IgD-negative memory B cell (primary cell): ENCODE data around the gene FAM47C. TPM values are rescaled to one million over a fixed set of nuclear protein-coding genes. Genes with fewer than 3 reads are reported as not detected.
"Not testable (repeated sequence)": the region's sequence is repeated elsewhere in the genome, so short reads cannot be mapped to it uniquely, and the experiment has no call there.

Experiments
- H3K27ac Mint-ChIP-seq, 3 donors: one replicate each; pipeline ENCODE4 v1.8.0; 2020 to 2022; ENCODE audit warnings: mild to moderate bottlenecking in 3 of 3, mixed read lengths in 3 of 3, moderate library complexity in 1 of 3
- H3K27me3 Mint-ChIP-seq: one replicate; pipeline ENCODE4 v1.8.0; 2021; ENCODE audit warnings: mixed read lengths
- H3K36me3 Mint-ChIP-seq: one replicate; pipeline ENCODE4 v1.8.0; 2020; ENCODE audit warnings: mild to moderate bottlenecking, mixed read lengths
- H3K4me1 Mint-ChIP-seq, 3 donors: one replicate each; pipeline ENCODE4 v1.8.0; 2020 to 2022; ENCODE audit warnings: mixed read lengths in 3 of 3, mild to moderate bottlenecking in 1 of 3
- H3K4me3 Mint-ChIP-seq, 4 donors: one replicate each; pipeline ENCODE4 v1.8.0; 2020 to 2022; ENCODE audit warnings: mild to moderate bottlenecking in 4 of 4, mixed read lengths in 4 of 4, moderate library complexity in 3 of 4
- H3K9me3 Mint-ChIP-seq, 3 donors: one replicate each; pipeline ENCODE4 v1.8.0; 2020 to 2021; ENCODE audit warnings: mixed read lengths in 3 of 3, mild to moderate bottlenecking in 1 of 3
- polyA plus RNA-seq: library from polyadenylated mRNA; unstranded; fragments of 300-500 nt; fragmentation: Illumina TruSeq; gene quantifications from one replicate; pipeline ENCODE4 v1.2.3, GENCODE V29; 2021

FAM47C gene
- not detected for polyA plus RNA-seq

GRCh38 chrX:37008182-37008581, at the start of gene FAM47C:
TSS of gene FAM47C (plus strand) at chrX:37008366. CDS start at chrX:37008411, 45 bp downstream.
- H3K4me3 Mint-ChIP-seq = not testable (repeated sequence)

GRCh38 chrX:36961590-36961989, 46.6 kb upstream of the FAM47C start:
- Mint-ChIP-seq H3K27ac (no peak overlapping the region), H3K4me3 (no peak overlapping the region), H3K27me3 (peaks cover 11% of the 10 kb centered on the region), H3K4me1 (no peaks in the 10 kb centered on the region), H3K9me3 (peaks cover 0 to 3% (median 2%) of the 10 kb centered on the region in 3 donors), H3K36me3 (no peaks in the 10 kb centered on the region)

More at GRCh38 chrX:37008182-37008581, at the start of gene FAM47C:
- not testable (repeated sequence) for H3K4me1 Mint-ChIP-seq, H3K27me3 Mint-ChIP-seq, H3K36me3 Mint-ChIP-seq, H3K9me3 Mint-ChIP-seq, H3K27ac Mint-ChIP-seq

GRCh38 chrX:36963069-36963808, 44.9 kb upstream of the FAM47C start:
- Mint-ChIP-seq H3K27ac (no peak overlapping the region), H3K9me3 (peaks cover 2 to 6% (median 2%) of the 10 kb centered on the region in 3 donors), H3K4me1 (no peaks in the 10 kb centered on the region), H3K36me3 (no peaks in the 10 kb centered on the region), H3K27me3 (peaks cover 6% of the 10 kb centered on the region), H3K4me3 (no peak overlapping the region)

GRCh38 chrX:36963852-36964251, 44.3 kb upstream of the FAM47C start:
- Mint-ChIP-seq H3K4me1 (peaks cover 0 to 2% (median 0%) of the 10 kb centered on the region in 3 donors), H3K9me3 (peaks cover 0 to 6% (median 0%) of the 10 kb centered on the region in 3 donors), H3K36me3 (no peaks in the 10 kb centered on the region), H3K4me3 (no peak overlapping the region), H3K27me3 (peaks cover 2% of the 10 kb centered on the region), H3K27ac (no peak overlapping the region)

DNA sequence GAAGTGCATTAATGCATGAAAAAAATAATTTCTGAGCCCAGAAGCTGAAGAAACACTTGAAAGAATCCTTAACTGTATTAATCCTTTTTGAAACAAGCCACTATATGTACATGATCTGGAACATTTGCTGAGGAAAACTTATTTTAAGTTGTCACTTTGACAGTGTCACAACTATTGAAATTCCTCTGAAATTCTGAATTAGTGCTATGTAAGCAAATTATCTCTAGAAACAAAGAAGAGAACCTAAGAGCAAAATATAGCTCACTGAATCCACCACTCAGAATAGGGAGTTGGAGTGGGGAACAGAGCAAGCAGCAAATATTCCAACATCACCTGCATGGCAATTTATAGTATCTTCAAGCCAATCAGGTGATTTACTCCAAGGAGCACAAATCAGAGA, 34.6 kb upstream of the FAM47C start:
- no peaks in the 10 kb centered on the region for H3K36me3 Mint-ChIP-seq
- peaks cover 0 to 2% (median 0%) of the 10 kb centered on the region in 3 donors for H3K4me1 Mint-ChIP-seq
- no peak overlapping the region for H3K4me3 Mint-ChIP-seq
- peaks cover 0 to 2% (median 0%) of the 10 kb centered on the region in 3 donors for H3K9me3 Mint-ChIP-seq
- peaks cover 1% of the 10 kb centered on the region for H3K27me3 Mint-ChIP-seq
- H3K27ac Mint-ChIP-seq = no peak overlapping the region

DNA sequence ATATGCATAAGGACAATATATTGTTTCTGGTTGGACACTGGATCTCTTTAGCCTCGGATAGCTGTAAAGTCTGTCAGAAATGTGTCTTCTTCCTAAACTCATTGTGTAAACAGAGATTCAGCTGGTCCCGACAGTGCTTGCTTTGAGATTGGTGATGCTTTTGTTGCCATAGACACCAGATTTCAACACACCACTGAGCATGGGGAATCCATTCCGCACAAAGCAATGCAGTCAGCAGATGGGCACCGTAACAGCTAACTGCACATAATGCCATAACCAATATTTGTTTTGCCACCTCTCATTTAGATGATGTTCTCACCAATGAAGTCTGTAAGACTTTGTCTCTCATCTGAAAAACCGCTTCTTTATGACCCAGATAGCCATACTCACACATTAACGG, 33.3 kb upstream of the FAM47C start:
- Mint-ChIP-seq H3K27me3 (peaks cover 1% of the 10 kb centered on the region), H3K27ac (no peak overlapping the region), H3K9me3 (peaks cover 0 to 2% (median 0%) of the 10 kb centered on the region in 3 donors), H3K4me1 (no peaks in the 10 kb centered on the region), H3K36me3 (no peaks in the 10 kb centered on the region), H3K4me3 (no peak overlapping the region)

DNA sequence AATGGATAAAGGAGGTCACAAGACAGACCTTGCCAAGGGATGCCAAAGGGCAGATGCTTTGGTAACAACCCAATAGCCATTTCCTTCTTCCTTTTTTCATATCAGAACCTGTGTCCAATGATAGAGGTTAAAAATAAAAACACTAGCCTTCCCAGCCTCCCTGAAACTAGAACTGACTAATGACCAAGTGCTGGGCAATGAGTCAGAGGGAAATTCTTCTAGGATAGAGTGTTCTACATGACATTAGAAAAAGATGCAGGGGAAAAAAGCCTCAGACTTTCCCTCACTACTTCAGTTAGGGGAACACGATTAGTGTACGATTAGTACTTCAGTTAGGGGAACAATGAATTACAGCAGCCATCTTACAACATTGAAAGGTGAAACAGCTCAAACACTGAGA, 29.3 kb upstream of the FAM47C start:
- no peaks in the 10 kb centered on the region for H3K36me3 Mint-ChIP-seq
- H3K27ac Mint-ChIP-seq = no peak overlapping the region
- H3K27me3 Mint-ChIP-seq = peaks cover 6% of the 10 kb centered on the region
- H3K9me3 Mint-ChIP-seq = peaks cover 0 to 6% (median 3%) of the 10 kb centered on the region in 3 donors
- no peak overlapping the region for H3K4me3 Mint-ChIP-seq
- H3K4me1 Mint-ChIP-seq = no peaks in the 10 kb centered on the region

GRCh38 chrX:36983831-36984230, 24.3 kb upstream of the FAM47C start:
- H3K4me3 Mint-ChIP-seq = no peak overlapping the region
- H3K36me3 Mint-ChIP-seq = no peaks in the 10 kb centered on the region
- H3K27ac Mint-ChIP-seq = no peak overlapping the region
- H3K4me1 Mint-ChIP-seq = peaks cover 0 to 2% (median 0%) of the 10 kb centered on the region in 3 donors
- peaks cover 1 to 8% (median 3%) of the 10 kb centered on the region in 3 donors for H3K9me3 Mint-ChIP-seq
- H3K27me3 Mint-ChIP-seq = peaks cover 9% of the 10 kb centered on the region

- H3K9me3 Mint-ChIP-seq, H3K27me3 Mint-ChIP-seq: not testable (repeated sequence)
- peak overlapping the region in 1 of 4 donors; percentile 39 for H3K4me3 Mint-ChIP-seq
Measured at GRCh38 chrX:36985416-36986209, 22.6 kb upstream of the FAM47C start.

DNA sequence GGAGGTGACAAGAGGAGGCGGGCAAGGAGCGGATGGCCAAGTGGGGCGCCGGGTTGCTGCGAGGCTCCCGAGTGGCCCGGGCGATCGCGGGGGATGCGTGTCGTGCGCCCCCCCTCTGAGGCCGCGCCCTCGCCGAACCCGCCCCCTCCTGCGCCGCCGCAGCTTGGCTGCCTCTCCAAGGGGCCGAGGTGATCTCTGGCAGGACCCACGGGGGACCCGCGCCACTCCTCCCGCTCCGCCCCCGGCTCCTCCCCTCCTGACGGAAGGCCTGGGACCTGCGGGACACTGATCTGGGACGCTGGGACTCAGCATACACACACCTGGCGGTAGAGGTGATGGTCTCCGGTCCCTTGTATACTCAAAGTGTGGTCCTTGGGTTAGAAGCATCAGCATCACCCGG, 21.9 kb upstream of the FAM47C start:
- Mint-ChIP-seq H3K4me3 (no peak overlapping the region), H3K36me3 (no peaks in the 10 kb centered on the region), H3K4me1 (peaks cover 0 to 2% (median 0%) of the 10 kb centered on the region in 3 donors)

More at GRCh38 chrX:36985416-36986209, 22.6 kb upstream of the FAM47C start:
- H3K27ac Mint-ChIP-seq, H3K36me3 Mint-ChIP-seq, H3K4me1 Mint-ChIP-seq: not testable (repeated sequence)

DNA sequence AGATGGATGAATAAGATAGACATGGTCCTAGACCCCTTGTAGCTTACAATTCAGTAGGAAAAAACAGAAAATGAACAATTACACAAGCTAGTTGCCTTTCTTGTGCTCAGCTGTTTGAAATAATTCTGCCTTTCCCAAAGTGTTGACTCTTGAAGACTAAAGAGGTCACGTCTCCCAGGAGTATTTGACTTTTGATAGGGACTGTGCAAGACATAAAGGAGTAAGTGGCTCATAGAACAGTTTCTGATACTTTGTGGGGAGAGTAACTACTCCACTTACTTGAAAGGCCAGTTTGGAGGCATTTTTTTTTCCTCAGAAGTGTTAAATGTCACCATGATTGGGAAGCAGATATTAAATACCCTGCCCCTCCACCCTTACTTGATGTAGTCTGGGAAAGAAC, 21.0 kb upstream of the FAM47C start:
- H3K4me3 Mint-ChIP-seq, H3K9me3 Mint-ChIP-seq, H3K27me3 Mint-ChIP-seq, H3K27ac Mint-ChIP-seq, H3K36me3 Mint-ChIP-seq, H3K4me1 Mint-ChIP-seq: not testable (repeated sequence)

More for the DNA sequence above, 21.9 kb upstream of the FAM47C start:
- H3K27ac Mint-ChIP-seq = no peak overlapping the region
- peaks cover 6% of the 10 kb centered on the region for H3K27me3 Mint-ChIP-seq
- H3K9me3 Mint-ChIP-seq = peaks cover 3 to 8% (median 5%) of the 10 kb centered on the region in 3 donors

- Mint-ChIP-seq H3K4me3 (no peak overlapping the region), H3K27me3 (peaks cover 4% of the 10 kb centered on the region), H3K9me3 (peaks cover 0 to 2% (median 0%) of the 10 kb centered on the region in 3 donors), H3K36me3 (no peaks in the 10 kb centered on the region), H3K27ac (no peak overlapping the region), H3K4me1 (no peaks in the 10 kb centered on the region)
Measured at GRCh38 chrX:37000140-37000539, 8.0 kb upstream of the FAM47C start.

- Mint-ChIP-seq H3K27ac (no peak overlapping the region), H3K4me3 (no peak overlapping the region), H3K4me1 (peaks cover 0 to 1% (median 0%) of the 10 kb centered on the region in 3 donors), H3K9me3 (peaks cover 0 to 4% (median 3%) of the 10 kb centered on the region in 3 donors), H3K27me3 (no peaks in the 10 kb centered on the region), H3K36me3 (no peaks in the 10 kb centered on the region)
Measured at GRCh38 chrX:37010496-37010895, 2.3 kb downstream of the FAM47C start.

- H3K4me1 Mint-ChIP-seq, H3K27ac Mint-ChIP-seq, H3K36me3 Mint-ChIP-seq, H3K9me3 Mint-ChIP-seq, H3K4me3 Mint-ChIP-seq, H3K27me3 Mint-ChIP-seq: not testable (repeated sequence)
Measured at GRCh38 chrX:37034260-37034659, 26.1 kb downstream of the FAM47C start.

DNA sequence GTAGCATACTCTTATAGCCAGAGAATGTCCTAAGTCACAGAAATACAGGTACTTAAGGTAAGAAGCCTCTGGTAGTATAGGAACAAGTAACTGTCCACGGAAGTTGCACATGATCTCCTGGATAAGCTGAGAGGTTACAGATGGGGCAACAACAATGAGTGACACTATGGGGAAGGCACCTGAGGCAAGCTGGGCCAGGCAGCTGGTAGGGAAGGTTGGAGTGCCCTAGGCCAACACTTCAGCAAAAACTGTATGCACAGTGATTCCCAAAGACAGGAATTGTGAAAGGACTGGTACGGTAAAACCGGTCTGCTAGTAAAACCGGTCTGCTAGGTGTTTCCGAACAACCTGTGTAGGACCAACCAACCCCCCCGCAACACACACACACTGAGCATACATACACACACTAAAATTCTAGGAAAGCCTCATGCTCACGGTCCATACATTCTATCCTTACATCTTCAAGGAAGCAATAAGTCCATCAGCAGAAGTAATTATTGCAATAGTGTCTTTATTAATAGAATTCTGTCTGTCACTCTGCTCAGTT, 28.6 kb downstream of the FAM47C start:
- not testable (repeated sequence) for H3K36me3 Mint-ChIP-seq, H3K4me3 Mint-ChIP-seq, H3K4me1 Mint-ChIP-seq, H3K9me3 Mint-ChIP-seq, H3K27ac Mint-ChIP-seq, H3K27me3 Mint-ChIP-seq
